Stimulated activated CD8-positive, alpha-beta memory T cell treated with anti-CD3 and anti-CD28 coated beads, Interleukin-2, amount 100 ng/mL, for 48 hours (primary cell): ENCODE results near the gene CPXM2.

Experiments used
- DNase-seq, 2 donors: peaks; one replicate each; pipeline ENCODE4 v3.0.0-alpha.2; 2020; ENCODE audit warnings: low read depth in 2 of 2

The CPXM2 gene

DNA sequence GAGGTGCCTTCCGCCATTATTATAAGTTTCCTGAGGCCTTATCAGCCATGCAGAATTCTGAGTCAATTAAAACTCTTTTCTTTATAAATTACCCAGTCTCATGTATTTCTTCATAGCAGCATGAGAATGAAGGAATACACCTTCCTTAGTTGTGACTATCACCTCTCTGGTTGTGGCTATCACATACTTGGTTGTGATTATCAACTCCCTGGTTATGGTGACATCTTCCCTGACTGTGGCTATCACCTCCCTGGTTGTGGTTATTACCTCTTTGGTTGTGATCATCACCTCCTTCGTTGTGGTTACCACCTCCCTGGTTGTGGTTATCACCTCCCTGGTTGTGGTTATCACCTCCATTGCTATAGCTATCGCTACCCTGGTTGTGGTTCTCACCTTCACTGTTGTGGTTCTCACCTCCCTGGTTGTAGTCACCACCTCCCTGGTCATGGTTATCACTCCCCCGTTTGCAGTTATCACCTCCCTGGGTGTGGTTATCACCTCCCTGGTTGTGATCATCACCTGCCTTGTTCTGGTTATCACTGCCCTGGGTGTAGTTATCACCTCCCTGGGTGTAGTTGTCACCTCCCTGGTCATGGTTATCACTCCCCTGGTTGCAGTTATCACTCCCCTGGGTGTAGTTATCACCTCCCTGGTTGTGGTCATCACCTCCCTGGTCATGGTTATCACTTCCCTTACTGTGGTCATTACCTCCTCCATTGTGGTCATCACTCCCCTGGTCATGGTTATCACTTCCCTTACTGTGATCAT, 119.5 kb downstream of the CPXM2 start:
- no peak for DNase-seq

GRCh38 chr10:123769647-123770046, 122.0 kb downstream of the CPXM2 start:
- no peak for DNase-seq

GRCh38 chr10:123766761-123767160, 124.8 kb downstream of the CPXM2 start:
- DNase-seq: no peak

GRCh38 chr10:123766012-123766411, 125.6 kb downstream of the CPXM2 start:
- no peak for DNase-seq

- no peak for DNase-seq
These were observed 129.9 kb downstream of the CPXM2 start for GRCh38 chr10:123761666-123762230.

DNA sequence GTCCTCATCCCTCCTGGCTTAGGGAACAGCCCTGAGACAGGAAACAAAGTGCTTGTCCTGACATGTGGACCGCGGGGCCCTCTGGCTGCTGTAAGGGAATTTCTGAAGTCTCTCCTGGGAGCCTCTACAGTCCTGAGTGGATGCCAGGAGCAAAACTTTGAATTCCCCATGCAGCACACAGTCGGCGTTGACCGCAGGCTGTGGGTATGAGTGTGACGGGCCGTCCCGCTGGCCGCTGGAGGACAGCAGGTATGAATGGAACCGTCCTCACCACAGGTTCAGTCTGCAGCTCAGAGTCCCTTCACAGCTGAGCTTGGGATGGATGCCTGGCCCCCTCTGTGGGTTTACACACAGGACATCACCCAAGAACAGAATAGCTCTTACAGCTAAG, 130.6 kb downstream of the CPXM2 start:
- DNase-seq: no peak

DNA sequence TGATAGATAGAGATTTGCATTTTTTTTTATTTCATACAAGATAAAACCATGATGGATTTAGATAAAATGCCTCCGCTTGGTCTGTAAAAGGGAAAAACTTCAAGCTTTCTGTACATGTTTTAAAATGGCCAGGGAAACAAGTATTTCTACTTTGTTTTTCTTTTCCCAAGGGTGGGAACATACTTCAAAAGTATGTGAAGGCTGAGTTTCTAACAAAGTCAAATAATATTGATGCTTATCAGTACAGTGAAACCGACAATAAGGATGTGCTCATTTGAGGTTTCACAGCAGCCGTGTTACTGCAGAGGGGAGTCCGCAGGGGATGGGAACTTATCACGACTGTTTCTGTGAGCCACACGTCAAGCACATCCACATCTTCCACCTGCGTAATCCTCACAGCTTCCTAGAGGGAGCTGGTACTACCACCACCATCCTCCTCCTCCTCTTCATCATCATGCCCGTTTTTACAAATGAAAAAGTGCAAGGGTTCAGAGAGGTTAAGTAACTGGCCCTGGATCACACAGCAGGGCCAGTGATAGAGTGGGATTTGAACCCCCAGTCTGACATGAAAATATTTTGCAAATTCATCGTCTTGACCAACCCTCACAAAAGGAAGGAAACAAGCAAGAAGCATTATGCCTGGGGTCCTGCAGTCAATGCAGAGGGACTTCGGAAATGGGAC, 131.1 kb downstream of the CPXM2 start:
- no peak for DNase-seq

- no peak for DNase-seq
These were observed 132.0 kb downstream of the CPXM2 start for GRCh38 chr10:123759501-123760031.

GRCh38 chr10:123759041-123759440, 132.6 kb downstream of the CPXM2 start:
- DNase-seq: no peak

DNA sequence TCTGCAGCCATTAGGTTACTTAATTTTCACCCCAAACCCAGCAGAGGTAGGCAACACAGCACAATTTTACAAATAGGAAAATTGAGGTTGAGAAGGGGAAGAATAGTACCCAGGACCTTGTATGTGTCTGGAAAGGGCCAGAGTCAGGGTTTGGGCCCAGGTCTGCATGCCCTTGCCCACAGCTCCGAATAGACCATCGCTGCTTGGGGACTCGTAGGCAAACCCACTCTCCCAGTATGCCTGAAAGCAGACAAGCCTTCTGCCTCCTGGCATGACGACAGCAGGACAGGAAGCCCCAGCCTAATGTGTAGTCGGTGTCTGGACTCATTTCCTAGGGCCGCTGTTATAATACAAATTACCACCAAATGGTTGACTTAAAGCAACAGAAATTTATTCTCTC, 133.8 kb downstream of the CPXM2 start:
- DNase-seq: no peak

DNA sequence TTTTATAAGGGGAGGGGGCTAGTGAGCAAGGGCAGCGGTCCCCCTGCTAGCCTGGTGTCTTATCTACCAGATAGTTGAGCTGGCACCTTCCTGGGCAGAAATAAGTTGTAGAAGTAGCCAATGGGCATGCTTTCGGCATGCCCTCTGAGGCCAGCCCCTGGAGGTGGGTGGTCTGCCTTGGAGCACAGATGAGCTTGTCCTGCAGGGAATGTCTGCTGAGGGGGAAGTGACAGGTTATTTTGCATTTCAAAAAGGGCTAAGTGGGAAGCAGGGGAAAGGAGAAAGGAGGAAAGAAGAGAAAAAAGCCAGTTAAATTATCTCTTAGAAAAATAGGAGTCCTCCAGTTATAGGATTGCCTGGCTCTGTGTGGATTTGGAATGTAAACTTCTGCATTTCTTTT, 136.5 kb downstream of the CPXM2 start:
- no peak for DNase-seq

- no peak for DNase-seq
These were observed 137.5 kb downstream of the CPXM2 start for GRCh38 chr10:123754123-123754522.

DNA sequence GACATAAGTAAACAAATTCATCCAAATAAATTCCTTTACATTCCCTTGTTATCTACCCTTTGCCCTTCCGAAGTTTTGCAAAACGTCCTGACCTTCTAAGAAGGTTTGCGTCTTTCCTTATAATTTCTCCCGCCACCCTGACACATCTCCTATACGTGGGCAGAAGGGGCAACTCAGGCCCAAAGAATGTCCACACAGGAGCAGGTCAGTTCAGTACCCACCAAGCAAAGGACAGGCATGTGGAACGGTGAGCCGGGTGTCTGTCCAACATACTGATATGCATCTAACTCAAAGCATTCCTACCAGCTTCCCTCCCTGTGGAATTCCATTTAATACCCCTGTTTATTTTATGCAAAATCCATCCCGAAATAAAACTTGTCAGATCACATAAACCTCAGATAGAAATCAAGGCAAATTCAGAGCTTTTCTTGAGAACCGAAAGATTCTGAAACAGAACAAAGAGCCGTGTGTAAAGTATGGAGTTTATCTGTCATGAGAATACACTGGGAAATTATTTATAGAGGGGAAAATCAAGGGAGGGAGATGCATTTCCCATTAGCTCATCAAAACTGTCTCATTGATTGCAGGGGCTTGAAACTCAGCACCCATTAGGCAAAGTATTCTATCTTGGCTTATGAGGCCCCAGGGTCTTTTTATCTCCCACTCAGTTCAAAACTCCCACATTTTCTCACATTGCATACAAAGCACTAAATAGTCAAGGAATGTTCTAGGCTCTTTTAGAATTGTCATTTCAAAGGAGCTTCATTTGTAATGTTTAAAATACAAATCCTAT, 140.1 kb downstream of the CPXM2 start:
- no peak for DNase-seq

- DNase-seq: no peak
These were observed 140.7 kb downstream of the CPXM2 start for GRCh38 chr10:123750901-123751300.

- DNase-seq: no peak
These were observed 142.9 kb downstream of the CPXM2 start for GRCh38 chr10:123748711-123749110.

- DNase-seq: no peak
These were observed 144.2 kb downstream of the CPXM2 start for GRCh38 chr10:123747426-123747825.

- DNase-seq: no peak
These were observed 144.7 kb downstream of the CPXM2 start for GRCh38 chr10:123746942-123747341.

DNA sequence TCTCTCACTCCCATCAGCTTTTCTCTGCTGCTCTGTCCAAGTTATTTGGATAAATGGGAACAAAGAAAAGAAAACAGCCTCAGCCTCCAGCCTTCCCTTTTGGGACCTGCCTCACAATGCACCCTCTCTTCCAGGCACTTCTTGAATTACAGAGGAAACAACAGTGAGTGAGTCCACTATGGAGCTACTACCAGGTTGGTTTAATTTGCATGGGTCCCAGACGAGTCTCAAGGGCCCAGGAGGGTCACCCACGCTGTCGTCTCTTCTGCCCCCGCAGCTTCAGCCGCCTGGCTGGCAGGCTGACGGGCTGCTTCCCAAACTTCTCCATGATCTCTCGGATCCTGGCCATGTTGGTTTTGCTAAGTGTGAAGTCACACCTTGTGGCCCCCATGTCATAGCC, 145.1 kb downstream of the CPXM2 start:
- DNase-seq: no peak

DNA sequence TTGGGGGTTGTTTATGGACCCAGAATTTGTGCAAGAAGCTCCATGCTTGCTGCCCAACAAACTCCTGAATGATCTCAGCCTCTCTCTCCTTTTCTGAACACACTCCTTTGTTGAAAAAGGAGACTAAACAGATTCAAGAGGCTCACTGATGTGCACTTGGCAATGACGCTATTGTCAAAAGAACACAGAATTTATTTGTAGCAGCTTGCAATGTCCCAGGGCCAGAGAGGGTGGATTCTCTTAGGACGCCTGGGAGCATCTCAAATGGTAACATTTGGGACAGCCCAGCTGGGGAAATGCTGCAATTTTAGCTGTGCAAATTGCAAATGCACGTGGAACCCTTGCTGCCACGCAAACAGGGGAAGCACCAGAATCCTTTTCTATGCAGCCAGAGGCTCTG, 145.5 kb downstream of the CPXM2 start:
- DNase-seq: no peak

DNA sequence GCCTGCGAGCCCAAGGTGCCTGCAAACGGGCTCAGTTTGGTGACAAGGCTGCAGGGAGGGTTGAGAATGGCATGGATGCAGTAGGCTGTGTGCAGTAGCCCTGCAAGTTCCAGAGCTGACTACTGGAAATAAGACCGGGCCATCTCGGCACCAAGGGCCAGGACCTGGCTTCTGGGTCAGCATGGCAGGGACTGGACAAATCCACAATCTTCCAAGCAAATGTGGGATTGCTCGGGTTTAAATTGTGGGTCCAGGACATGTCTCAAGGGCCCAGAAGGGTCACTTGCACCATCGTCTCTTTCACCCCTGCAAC, 147.4 kb downstream of the CPXM2 start:
- no peak for DNase-seq

DNA sequence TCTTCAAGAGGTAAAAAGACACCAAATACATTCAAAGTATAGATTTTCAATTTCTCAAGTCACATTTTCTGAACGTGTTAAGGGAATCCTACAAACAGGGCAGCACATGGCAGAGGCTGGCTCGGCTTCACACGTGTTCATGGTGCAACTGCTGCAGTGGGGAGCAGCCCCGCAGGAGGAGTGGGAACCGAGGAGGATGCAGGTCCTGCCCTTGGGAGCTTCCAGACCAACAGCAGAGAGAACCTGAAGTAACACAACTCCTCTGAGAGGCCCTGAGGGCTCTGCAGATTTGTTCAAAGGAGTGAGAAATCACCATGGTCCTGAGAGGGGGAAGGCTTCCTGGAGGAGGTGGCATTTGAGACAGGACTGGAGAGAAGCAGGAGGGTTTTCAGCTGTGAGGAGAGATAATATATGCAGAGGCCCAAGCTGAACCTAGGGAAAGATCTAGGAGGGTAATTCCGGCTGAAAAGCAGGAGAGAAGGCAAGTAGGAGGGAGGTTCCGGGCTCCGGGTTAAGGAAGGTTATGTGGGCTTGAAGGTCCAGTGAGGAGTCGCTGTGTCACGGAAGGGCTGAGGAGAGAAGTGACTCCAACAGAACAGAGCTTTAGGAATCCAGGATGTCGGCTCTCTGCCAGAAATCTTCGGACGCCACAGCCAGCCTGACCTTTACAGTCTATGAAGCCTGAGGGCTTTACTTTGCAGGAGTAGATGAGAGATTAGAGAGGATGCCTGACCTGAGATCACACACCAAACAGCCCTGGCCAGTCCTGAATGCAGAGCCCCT, 148.0 kb downstream of the CPXM2 start:
- no peak for DNase-seq
